GM23338 (cell line): ENCODE data around the gene CCDC191.

Experiments used
- CREB1 ChIP-seq: fragments of 250-450 bp; sonication (Bioruptor Pico); IDR thresholded peaks from 2 replicates; pipeline ENCODE4 v1.5.0; 2020; ENCODE audit warnings: low read depth, mild to moderate bottlenecking, moderate library complexity
- ETS1 ChIP-seq: IDR thresholded peaks from 2 replicates; pipeline ENCODE4 v1.6.1; 2016; ENCODE audit warnings: antibody characterized with exemption
- EZH2 ChIP-seq: fragments of 200-600 bp; sonication (generic); IDR thresholded peaks from one replicate; pipeline ENCODE4 v1.8.0; 2017; ENCODE audit warnings: antibody characterized with exemption, mild to moderate bottlenecking, low read depth; ENCODE audit not compliant: unreplicated experiment
- EZH2phosphoT487 ChIP-seq: fragments of 200-600 bp; sonication (generic); IDR thresholded peaks from one replicate; pipeline ENCODE4 v1.8.1; 2018; ENCODE audit warnings: antibody characterized with exemption; ENCODE audit not compliant: unreplicated experiment
- JUNB ChIP-seq: IDR thresholded peaks from one replicate; pipeline ENCODE4 v1.6.1; 2016; ENCODE audit warnings: antibody characterized with exemption; ENCODE audit not compliant: unreplicated experiment
- POLR2AphosphoS5 ChIP-seq: IDR thresholded peaks from 2 replicates; pipeline ENCODE4 v1.6.1; 2016; ENCODE audit warnings: antibody characterized with exemption, low read depth
- STAT1 ChIP-seq: IDR thresholded peaks from one replicate; pipeline ENCODE4 v1.6.1; 2016; ENCODE audit warnings: antibody characterized with exemption; ENCODE audit not compliant: unreplicated experiment
- ZNF114 ChIP-seq: fragments of 250-450 bp; sonication (Bioruptor Pico); IDR thresholded peaks from 2 replicates; pipeline ENCODE4 v1.5.0; 2020; ENCODE audit warnings: mild to moderate bottlenecking, moderate library complexity
- ZNF331 ChIP-seq: fragments of 250-450 bp; sonication (Bioruptor Pico); IDR thresholded peaks from 2 replicates; pipeline ENCODE4 v1.5.0; 2020; ENCODE audit warnings: low read depth, mild to moderate bottlenecking, moderate library complexity
- TF ChIP-seq, protein P1 (sequence below), 2 experiments: fragments of 200-600 bp in 1 of 2; sonication (generic) in 1 of 2; conservative IDR thresholded peaks; 2 replicates each; pipeline versions ENCODE4 v1.5.1 to v1.6.1; 2016 to 2017; ENCODE audit warnings: antibody characterized with exemption in 2 of 2, low read depth in 2 of 2, mild to moderate bottlenecking in 2 of 2, moderate library complexity in 1 of 2
- TF ChIP-seq, protein P2 (sequence below): IDR thresholded peaks from one replicate; pipeline ENCODE4 v1.6.1; 2018; ENCODE audit warnings: antibody characterized with exemption; ENCODE audit not compliant: unreplicated experiment
- TF ChIP-seq, protein P3 (sequence below): fragments of 250-450 bp; sonication (Bioruptor Pico); IDR thresholded peaks from 2 replicates; pipeline ENCODE4 v1.5.0; 2020; ENCODE audit warnings: mild to moderate bottlenecking, moderate library complexity

DNA sequence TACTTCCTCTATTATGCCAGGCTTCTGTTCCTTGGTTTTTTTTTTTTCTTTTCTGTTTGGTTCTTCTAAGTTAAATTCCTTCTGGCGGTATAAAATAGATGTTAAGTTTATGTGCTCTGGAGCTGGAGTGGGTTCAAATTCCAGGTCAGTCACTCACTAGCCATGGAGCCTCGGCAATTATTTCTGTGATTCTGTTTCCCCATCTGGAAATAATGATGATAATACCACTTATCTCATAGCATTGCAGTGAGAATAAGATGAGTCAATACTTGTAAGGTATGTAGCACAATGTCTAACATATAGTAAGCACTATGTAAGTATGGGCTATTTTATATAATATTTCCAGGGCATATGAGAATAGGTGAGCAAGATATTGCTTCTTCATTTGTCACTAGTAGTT, 141.7 kb downstream of the CCDC191 start:
- TF ChIP-seq EZH2phosphoT487 (no peak), POLR2AphosphoS5 (no peak), JUNB (no peak), ETS1 (no peak), EZH2 (no peak), CREB1 (CRISPR knock-in tag) (no peak), ZNF331 (no peak), ZNF114 (CRISPR knock-in tag) (no peak), STAT1 (no peak)
- TF ChIP-seq, protein P1, sequence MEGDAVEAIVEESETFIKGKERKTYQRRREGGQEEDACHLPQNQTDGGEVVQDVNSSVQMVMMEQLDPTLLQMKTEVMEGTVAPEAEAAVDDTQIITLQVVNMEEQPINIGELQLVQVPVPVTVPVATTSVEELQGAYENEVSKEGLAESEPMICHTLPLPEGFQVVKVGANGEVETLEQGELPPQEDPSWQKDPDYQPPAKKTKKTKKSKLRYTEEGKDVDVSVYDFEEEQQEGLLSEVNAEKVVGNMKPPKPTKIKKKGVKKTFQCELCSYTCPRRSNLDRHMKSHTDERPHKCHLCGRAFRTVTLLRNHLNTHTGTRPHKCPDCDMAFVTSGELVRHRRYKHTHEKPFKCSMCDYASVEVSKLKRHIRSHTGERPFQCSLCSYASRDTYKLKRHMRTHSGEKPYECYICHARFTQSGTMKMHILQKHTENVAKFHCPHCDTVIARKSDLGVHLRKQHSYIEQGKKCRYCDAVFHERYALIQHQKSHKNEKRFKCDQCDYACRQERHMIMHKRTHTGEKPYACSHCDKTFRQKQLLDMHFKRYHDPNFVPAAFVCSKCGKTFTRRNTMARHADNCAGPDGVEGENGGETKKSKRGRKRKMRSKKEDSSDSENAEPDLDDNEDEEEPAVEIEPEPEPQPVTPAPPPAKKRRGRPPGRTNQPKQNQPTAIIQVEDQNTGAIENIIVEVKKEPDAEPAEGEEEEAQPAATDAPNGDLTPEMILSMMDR (conservative IDR thresholded peaks at IDR 0.05; ENCODE audit: low read depth in 2 of 2): no peak
- TF ChIP-seq, protein P2, sequence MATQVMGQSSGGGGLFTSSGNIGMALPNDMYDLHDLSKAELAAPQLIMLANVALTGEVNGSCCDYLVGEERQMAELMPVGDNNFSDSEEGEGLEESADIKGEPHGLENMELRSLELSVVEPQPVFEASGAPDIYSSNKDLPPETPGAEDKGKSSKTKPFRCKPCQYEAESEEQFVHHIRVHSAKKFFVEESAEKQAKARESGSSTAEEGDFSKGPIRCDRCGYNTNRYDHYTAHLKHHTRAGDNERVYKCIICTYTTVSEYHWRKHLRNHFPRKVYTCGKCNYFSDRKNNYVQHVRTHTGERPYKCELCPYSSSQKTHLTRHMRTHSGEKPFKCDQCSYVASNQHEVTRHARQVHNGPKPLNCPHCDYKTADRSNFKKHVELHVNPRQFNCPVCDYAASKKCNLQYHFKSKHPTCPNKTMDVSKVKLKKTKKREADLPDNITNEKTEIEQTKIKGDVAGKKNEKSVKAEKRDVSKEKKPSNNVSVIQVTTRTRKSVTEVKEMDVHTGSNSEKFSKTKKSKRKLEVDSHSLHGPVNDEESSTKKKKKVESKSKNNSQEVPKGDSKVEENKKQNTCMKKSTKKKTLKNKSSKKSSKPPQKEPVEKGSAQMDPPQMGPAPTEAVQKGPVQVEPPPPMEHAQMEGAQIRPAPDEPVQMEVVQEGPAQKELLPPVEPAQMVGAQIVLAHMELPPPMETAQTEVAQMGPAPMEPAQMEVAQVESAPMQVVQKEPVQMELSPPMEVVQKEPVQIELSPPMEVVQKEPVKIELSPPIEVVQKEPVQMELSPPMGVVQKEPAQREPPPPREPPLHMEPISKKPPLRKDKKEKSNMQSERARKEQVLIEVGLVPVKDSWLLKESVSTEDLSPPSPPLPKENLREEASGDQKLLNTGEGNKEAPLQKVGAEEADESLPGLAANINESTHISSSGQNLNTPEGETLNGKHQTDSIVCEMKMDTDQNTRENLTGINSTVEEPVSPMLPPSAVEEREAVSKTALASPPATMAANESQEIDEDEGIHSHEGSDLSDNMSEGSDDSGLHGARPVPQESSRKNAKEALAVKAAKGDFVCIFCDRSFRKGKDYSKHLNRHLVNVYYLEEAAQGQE: no peak
- TF ChIP-seq, protein P3, sequence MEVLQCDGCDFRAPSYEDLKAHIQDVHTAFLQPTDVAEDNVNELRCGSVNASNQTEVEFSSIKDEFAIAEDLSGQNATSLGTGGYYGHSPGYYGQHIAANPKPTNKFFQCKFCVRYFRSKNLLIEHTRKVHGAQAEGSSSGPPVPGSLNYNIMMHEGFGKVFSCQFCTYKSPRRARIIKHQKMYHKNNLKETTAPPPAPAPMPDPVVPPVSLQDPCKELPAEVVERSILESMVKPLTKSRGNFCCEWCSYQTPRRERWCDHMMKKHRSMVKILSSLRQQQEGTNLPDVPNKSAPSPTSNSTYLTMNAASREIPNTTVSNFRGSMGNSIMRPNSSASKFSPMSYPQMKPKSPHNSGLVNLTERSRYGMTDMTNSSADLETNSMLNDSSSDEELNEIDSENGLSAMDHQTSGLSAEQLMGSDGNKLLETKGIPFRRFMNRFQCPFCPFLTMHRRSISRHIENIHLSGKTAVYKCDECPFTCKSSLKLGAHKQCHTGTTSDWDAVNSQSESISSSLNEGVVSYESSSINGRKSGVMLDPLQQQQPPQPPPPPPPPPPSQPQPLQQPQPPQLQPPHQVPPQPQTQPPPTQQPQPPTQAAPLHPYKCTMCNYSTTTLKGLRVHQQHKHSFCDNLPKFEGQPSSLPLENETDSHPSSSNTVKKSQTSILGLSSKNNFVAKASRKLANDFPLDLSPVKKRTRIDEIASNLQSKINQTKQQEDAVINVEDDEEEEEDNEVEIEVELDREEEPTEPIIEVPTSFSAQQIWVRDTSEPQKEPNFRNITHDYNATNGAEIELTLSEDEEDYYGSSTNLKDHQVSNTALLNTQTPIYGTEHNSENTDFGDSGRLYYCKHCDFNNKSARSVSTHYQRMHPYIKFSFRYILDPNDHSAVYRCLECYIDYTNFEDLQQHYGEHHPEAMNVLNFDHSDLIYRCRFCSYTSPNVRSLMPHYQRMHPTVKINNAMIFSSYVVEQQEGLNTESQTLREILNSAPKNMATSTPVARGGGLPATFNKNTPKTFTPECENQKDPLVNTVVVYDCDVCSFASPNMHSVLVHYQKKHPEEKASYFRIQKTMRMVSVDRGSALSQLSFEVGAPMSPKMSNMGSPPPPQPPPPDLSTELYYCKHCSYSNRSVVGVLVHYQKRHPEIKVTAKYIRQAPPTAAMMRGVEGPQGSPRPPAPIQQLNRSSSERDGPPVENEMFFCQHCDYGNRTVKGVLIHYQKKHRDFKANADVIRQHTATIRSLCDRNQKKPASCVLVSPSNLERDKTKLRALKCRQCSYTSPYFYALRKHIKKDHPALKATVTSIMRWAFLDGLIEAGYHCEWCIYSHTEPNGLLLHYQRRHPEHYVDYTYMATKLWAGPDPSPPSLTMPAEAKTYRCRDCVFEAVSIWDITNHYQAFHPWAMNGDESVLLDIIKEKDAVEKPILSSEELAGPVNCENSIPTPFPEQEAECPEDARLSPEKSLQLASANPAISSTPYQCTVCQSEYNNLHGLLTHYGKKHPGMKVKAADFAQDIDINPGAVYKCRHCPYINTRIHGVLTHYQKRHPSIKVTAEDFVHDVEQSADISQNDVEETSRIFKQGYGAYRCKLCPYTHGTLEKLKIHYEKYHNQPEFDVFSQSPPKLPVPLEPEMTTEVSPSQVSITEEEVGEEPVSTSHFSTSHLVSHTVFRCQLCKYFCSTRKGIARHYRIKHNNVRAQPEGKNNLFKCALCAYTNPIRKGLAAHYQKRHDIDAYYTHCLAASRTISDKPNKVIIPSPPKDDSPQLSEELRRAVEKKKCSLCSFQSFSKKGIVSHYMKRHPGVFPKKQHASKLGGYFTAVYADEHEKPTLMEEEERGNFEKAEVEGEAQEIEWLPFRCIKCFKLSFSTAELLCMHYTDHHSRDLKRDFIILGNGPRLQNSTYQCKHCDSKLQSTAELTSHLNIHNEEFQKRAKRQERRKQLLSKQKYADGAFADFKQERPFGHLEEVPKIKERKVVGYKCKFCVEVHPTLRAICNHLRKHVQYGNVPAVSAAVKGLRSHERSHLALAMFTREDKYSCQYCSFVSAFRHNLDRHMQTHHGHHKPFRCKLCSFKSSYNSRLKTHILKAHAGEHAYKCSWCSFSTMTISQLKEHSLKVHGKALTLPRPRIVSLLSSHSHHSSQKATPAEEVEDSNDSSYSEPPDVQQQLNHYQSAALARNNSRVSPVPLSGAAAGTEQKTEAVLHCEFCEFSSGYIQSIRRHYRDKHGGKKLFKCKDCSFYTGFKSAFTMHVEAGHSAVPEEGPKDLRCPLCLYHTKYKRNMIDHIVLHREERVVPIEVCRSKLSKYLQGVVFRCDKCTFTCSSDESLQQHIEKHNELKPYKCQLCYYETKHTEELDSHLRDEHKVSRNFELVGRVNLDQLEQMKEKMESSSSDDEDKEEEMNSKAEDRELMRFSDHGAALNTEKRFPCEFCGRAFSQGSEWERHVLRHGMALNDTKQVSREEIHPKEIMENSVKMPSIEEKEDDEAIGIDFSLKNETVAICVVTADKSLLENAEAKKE: no peak
